IPS-18c (cell line): Measurements from ENCODE around the gene QPCTL.
"Not testable (repeated sequence)": the region's sequence is repeated elsewhere in the genome, so short reads cannot be mapped to it uniquely, and the experiment has no call there.

Experiments
- H3K4me3 ChIP-seq: 2 replicates; pipeline ENCODE4 v1.7.0; 2013; ENCODE audit warnings: low read depth, mild to moderate bottlenecking, low read length, moderate library complexity; ENCODE audit not compliant: insufficient read depth
- H3K9me3 ChIP-seq: one replicate; pipeline ENCODE4 v1.6.1; 2013; ENCODE audit warnings: mild to moderate bottlenecking, low read length, moderate library complexity; ENCODE audit not compliant: control insufficient read depth, insufficient read depth

Gene QPCTL

DNA sequence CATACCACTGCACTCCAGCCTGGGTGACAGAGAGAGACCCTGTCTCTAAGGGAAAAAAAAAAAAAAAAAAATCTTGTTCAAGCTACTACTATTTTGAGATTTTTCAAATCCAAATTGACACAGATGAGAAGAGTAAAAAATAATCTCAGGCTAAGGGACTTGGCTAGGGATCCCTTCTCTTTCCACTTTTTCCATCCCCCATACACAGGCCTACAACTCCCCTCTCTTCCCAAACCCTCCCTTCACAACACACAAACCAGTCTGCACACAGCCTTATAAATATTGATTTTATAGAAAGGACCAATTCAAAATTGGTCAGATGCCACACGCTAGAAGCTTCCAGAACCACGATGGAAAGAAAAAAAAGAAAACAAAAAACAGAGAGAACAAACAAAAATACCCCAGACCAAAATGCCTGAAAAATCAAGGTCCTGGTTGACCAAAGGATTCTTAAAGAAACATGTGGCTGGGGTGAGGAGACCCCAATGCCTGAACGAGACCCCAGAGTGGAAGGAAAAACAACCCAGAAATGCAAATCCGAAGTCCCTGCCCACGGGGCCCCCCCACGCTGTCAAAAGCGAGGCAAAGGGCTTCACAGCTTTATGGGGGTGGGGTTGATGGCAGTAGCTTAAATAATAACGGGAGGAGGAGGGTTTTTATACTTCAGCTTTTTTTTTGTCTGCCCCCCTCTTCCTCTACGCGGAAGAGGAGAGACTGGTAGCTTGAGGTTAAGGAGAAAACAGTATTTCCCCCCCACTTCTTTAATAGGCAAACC, 18.1 kb downstream of the QPCTL start:
- no peak overlapping the region for H3K4me3 ChIP-seq
- H3K9me3 ChIP-seq: no peaks in the 10 kb centered on the region

DNA sequence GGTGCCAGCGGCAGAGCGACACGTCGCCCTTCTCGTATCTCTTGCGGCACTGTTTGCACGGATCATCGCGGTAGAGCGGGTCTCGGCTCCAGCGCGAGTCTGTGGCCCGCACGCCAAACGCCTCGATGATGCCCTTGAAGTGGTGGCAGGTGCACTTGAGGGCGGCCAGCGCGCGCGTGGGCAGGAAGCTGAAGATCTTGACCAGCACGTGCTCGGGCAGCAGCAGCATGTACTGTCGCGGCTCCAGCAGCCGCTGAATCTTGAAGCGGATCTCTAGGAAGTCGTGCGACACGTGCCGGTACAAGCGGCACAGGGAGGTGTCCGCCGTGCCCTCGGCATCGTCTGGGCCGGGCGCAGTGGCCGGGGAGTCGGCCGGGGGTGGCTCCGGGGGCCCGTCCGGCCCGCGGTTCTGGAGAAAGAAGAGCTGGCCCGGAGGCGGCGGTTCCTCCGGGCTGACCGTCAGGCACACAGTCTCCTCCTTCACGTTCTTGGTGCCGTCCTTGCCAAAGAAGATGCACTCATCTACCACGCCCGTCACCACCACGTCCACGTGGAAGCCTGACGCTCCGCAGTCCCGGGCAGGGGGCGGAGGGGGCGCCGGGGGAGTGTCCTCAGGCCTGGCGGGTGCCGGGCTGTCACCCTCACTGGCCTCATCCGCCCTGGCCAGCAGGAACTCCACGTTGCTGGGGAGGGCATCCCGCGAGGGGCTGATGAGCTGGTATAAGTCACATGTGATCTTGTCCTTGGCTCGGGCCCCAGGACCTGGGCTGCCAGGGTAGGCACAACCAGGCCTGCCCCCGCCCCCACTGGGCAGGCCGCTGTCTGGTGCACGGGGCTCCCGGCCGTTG, 19.6 kb downstream of the QPCTL start:
- Histone ChIP-seq H3K9me3 (no peaks in the 10 kb centered on the region), H3K4me3 (no peak overlapping the region)

GRCh38 chr19:45712699-45713067, 20.2 kb downstream of the QPCTL start:
- H3K9me3 ChIP-seq: no peaks in the 10 kb centered on the region
- no peak overlapping the region for H3K4me3 ChIP-seq

DNA sequence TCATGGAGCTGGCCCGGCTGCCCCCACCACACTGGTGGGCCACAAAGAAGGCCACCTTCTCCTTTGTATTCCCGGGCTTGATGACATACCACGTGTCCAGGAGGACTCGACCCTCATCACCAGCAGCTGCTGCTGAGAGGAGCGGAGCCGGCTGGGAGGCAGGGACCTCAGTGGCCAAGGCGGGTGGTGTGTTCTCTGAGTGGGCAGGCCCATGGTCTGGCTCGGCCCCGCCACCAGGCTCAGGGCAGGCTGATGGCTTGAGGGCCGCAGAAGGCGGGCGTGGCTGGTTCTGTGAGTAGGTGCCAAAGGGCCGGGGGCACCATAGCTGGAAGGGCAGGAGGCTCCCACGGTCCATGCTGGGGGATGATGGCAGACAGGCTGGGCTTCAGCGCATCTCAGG, 20.7 kb downstream of the QPCTL start:
- Histone ChIP-seq H3K4me3 (no peak overlapping the region), H3K9me3 (no peaks in the 10 kb centered on the region)

DNA sequence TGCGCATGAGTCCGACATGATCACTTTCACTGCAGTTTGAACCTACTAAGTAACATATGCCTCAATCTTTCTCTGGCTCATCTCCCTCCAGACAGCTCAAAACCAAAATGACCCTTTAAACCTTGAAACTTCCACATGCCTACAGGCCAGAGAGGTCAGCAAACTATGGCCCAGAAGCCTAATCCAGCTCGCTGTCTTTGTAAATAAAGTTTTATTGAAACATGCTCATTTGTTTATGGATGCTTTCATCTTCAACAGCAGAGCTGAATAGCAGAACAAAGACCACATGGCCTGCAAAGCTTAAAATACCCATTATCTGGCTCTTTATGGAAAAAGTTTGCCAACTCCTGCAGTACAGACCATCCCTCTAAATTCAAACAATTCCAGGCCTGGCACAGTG, 22.7 kb downstream of the QPCTL start:
- Histone ChIP-seq H3K9me3 (no peaks in the 10 kb centered on the region), H3K4me3 (no peak overlapping the region)

DNA sequence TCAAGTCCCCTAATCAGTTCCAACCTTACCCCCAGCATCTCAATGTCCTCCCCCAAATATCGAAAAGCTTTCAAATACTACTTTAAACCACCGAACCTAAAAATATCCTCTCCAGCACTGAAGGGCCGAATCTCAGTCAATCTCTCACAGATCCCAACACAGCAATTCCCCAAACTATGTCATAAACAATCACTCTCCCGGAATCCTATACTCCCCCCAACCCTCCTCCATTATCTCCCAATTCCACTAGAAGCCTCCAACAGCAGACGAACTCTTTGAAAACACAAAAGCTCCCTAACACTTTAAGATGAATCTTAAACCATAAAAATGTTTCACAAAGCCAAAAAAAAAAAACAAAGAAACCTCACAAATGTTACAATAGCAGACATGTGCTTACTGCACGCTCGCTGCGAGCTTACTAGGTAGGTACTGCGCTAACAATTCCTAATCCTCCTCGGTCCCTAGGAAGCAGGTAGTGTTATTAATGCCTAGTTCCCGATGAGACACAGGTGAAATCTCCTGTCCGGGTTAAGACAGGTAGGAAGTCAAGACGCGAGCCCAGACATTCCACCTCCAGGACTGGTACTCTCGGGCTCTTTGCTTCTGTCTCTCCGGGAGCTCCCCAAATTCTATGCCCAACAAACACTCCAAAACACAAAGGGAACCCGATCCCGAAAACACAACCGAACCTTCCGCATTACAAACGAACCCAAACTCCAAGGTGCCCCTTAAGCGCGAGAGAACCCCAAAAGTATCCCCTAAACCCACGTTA, 24.1 kb downstream of the QPCTL start:
- Histone ChIP-seq H3K9me3 (no peaks in the 10 kb centered on the region), H3K4me3 (peak overlapping the region; percentile 77)

DNA sequence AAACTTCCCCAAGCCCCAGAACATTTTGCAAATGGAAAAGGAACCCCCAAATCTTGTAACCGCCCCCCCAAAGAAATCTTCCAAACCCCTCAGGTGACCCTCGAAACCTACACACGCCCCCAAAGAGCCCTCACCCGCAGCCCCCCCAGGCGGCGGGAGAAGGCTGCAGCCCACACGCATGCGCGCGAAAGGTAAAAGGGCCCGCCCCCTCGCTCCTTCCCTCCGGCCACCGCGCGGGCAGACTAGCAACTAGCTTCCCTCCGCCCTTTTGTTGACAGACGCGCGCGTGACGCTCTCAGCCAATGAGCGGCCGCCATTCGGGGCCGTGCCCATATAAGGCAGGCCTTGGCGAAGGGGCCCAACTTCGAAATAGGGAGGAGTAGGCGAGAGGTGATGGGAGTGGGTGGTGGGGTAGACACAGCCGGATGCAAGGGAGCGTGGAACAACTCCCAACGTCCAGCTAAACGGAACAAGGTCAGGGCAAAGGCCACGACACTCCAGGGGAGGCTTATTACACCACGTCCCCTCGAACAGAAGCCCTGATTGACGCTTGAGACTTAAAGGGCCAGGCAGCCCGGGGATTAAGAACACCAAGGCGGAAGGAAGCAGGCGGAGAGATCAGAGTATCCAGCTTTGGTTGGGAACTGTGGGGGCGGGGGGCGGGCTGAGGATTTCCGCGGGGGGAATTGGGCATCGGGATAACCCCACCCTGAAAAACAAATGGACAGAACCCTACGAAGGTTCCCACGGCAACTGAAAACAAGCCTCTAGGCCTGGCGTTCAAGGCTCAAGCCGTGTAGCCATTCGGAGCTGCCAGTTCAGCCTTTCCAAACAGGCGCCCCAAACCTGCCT, 24.9 kb downstream of the QPCTL start:
- H3K4me3 ChIP-seq: peak overlapping the region; percentile 77
- H3K9me3 ChIP-seq: no peaks in the 10 kb centered on the region

DNA sequence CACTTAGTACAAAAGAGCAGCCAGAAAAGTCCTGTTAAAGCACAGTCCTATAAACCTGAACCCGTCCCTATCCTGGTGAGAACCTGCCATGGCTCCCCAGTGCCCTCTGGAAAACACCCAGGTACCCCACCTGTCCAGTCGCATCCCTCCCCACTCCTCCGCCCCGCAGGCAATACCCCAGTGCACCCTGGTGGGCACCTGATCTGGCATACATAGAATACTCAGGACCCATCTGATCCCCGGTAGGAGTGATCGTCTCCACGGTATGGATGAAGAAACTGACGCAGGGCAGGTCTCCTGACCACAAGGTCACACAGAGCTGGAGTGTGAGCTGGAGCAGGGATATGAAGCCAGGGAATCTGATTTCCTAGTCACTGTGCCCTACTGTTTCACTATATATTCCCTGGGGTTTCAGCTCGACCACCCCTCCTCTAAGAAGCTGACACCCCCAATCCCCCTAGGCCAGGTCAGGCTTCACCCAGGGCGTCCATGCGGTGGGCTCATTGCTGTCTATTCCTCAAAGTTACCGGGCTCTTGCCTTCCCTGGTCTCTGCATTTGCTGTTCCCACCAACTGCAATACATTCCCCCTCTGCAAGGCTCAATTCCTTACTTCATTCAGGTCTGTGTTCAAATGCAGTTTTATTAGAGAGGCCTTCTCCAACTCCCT, 25.7 kb downstream of the QPCTL start:
- Histone ChIP-seq H3K4me3 (peak overlapping the region; percentile 52), H3K9me3 (no peaks in the 10 kb centered on the region)

DNA sequence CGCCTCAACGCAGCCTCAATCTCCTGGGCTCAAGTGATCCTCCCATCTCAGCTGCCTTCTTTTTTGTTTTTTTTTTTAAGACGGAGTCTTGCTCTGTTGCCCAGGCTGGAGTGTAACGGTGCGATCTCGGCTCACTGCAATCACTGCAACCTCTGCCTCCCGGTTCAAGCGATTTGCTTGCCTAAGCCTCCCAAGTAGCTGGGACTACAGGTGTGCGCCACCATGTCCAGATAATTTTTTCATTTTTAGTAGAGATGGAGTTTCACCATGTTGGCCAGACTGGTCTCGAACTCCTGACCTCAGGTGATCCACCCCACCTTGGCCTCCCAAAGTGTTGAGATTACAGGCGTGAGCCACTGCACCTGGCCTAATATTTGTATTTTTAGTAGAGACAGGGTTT, 27.6 kb downstream of the QPCTL start:
- H3K9me3 ChIP-seq, H3K4me3 ChIP-seq: not testable (repeated sequence)

- H3K4me3 ChIP-seq, H3K9me3 ChIP-seq: not testable (repeated sequence)
Observed at GRCh38 chr19:45728683-45729082, 36.2 kb downstream of the QPCTL start.

- H3K4me3 ChIP-seq: peak overlapping the region; percentile 85
Observed at GRCh38 chr19:45729800-45730290, 37.4 kb downstream of the QPCTL start.

DNA sequence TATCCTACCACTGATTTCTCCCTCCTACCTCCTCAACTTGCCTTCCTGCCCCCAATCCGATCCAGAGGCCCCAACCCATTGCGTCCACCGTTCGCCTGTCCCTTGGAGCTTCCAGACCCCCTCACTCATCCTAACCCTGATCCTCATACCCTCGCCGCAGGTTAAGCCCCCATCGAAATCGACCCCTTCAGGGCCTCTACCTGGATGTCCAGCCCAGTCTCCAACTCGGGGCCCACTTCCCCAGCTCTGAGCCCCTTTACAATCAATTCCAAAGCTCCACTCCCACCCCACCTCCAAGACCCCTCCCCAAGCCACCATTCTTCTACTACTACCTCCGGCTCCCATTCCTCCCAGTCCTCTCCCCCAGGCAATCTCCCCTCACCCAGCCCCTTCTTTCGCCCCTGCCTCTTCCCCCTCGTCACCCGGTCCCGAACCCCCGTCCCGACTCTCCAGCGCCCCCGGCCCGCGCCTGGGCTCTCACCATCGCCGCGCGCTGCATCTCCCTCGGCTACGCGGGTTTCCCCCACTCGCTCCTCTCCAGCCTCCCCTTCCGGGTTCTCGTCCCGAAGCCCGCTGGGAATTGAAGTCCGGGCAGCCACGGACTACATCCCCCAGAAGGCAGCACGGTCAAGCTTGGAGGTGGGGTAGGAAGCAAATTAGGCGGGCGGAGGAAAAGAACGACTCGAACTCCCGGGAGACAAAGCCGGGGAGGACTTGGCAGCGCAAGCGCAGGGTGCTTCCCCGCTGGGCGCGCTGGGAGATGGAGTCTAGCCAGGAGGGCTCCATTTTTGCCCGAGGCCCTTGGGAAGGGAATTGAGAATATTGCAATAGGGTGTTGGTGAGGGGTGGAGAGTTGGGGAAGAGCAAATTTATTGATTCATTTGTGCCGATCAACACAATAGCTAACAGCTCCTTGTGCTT, 38.2 kb downstream of the QPCTL start, which contains the start of gene FBXO46:
Gene FBXO46 (minus strand): TSS at position 529 of the 921 bp plus-strand sequence. CDS start 17,401 bp downstream, outside the sequence.
- H3K9me3 ChIP-seq: no peaks in the 10 kb centered on the region
- peak within 1 kb of the TSS; percentile 85 for H3K4me3 ChIP-seq

More at GRCh38 chr19:45729800-45730290, 37.4 kb downstream of the QPCTL start:
- no peaks in the 10 kb centered on the region for H3K9me3 ChIP-seq

GRCh38 chr19:45733160-45733810, 40.8 kb downstream of the QPCTL start, which contains the start of gene MEIOSIN:
TSS of gene MEIOSIN (plus strand) at chr19:45733439. CDS start at chr19:45735377, 1,938 bp downstream.
- Histone ChIP-seq H3K9me3 (no peaks in the 10 kb centered on the region), H3K4me3 (no peak within 1 kb of the TSS)

DNA sequence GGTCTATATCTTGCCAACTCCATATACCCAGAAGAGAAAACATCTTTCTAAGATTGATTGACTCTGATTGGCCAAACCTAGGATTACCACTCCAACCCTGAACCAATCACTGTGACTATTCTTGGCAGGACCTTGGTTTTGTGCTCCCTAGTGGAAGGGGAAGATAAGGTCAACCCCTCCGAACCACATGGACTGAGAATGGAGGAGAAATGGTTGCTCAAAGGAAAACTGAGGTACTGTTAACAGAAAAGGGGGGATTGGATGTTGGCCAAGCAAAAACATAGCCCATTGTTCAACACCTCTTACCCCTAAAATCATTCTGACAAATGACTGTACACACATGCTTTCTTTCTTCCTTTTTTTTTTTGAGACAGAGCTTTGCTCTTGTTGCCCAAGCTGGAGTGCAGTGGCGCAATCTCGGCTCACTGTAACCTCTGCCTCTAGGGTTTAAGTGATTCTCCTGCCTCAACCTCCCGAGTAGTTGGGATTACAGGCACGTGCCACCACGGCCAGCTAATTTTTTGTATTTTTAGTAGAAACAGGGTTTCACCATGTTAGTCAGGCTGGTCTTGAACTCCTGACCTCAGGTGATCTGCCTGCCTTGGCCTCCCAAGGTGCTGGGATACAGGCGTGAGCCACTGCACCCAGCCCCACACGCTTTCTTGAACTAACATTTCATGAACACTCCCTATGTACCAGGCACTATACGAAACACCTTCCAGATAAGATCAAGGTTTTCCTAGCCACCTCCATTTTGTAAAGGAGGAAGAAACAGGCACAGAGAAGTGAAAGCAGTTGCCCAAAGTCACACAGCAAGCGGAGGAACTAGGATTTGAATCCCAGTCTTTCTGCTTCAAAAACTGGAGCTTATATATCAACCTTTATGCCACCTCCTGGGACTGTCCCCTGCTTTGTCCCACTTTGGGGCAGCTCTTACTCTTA, 47.3 kb downstream of the QPCTL start:
- no peak overlapping the region for H3K4me3 ChIP-seq
- H3K9me3 ChIP-seq: no peaks in the 10 kb centered on the region
